Chondrocyte (in vitro differentiated cells): Measurements from ENCODE around the gene DBF4B. TPM values are rescaled to one million over a fixed set of nuclear protein-coding genes. Genes with fewer than 3 reads are reported as not detected.

Experiments used
- DNase-seq: peaks from one replicate; pipeline ENCODE4 v3.0.0; 2021; ENCODE audit warnings: mixed read lengths, low spot score
- H3K27ac Mint-ChIP-seq: one replicate; pipeline ENCODE4 v1.8.0; 2021; ENCODE audit warnings: mild to moderate bottlenecking, moderate library complexity, mixed read lengths; ENCODE audit not compliant: unreplicated experiment
- H3K27me3 Mint-ChIP-seq: 2 replicates; pipeline ENCODE4 v1.8.0; 2021; ENCODE audit warnings: low read depth, mixed read lengths
- H3K36me3 Mint-ChIP-seq: 2 replicates; pipeline ENCODE4 v1.8.0; 2021; ENCODE audit warnings: low read depth, mixed read lengths
- H3K4me1 Mint-ChIP-seq: 2 replicates; pipeline ENCODE4 v1.8.0; 2021; ENCODE audit warnings: low read depth, mild to moderate bottlenecking, mixed read lengths
- H3K4me3 Mint-ChIP-seq: one replicate; pipeline ENCODE4 v1.8.0; 2021; ENCODE audit warnings: mild to moderate bottlenecking, moderate library complexity, mixed read lengths; ENCODE audit not compliant: unreplicated experiment
- H3K9me3 Mint-ChIP-seq: 2 replicates; pipeline ENCODE4 v1.8.0; 2021; ENCODE audit warnings: low read depth, mixed read lengths
- total RNA-seq: library from RNA; stranded (reverse); gene quantifications from 3 replicates; pipeline ENCODE4 v1.2.1, GENCODE V29; 2021
- TF ChIP-seq, protein P1 (sequence below): fragments of 200-600 bp; sonication (generic); IDR thresholded peaks from 2 replicates; pipeline ENCODE4 v1.5.0; 2021; ENCODE audit warnings: antibody characterized with exemption, mild to moderate bottlenecking, moderate library complexity

DBF4B gene
- total RNA-seq, 1 donor from 2014 or later = 5.5 TPM

DNA sequence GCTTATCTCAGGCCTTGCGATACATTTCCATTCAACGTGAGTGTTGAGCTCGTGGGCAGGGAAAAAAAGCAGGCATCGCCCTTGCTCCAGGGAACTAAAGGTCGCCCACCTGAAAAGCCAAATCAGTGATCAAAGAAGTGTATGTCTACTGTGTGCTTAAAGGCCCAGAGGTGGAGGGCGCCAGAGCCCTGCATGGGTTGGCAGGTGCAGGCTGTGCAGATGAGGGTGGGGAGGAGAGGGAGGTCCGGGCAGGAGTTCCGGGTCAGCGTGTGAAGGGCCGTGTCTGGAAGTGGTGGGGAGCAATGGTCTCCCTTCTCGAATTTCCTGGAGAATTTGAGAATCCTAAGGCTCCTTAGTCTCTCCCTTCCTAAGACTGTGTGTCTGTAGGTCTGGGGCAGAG is 57.5 kb downstream of the DBF4B start:
- H3K9me3 Mint-ChIP-seq = no peaks in the 10 kb centered on the region
- H3K27me3 Mint-ChIP-seq = no peaks in the 10 kb centered on the region
- H3K4me1 Mint-ChIP-seq = no peaks in the 10 kb centered on the region
- H3K36me3 Mint-ChIP-seq = no peaks in the 10 kb centered on the region
- H3K4me3 Mint-ChIP-seq = no peak overlapping the region
- DNase-seq = peak; percentile 62
- no peak overlapping the region for H3K27ac Mint-ChIP-seq
- TF ChIP-seq, protein P1, sequence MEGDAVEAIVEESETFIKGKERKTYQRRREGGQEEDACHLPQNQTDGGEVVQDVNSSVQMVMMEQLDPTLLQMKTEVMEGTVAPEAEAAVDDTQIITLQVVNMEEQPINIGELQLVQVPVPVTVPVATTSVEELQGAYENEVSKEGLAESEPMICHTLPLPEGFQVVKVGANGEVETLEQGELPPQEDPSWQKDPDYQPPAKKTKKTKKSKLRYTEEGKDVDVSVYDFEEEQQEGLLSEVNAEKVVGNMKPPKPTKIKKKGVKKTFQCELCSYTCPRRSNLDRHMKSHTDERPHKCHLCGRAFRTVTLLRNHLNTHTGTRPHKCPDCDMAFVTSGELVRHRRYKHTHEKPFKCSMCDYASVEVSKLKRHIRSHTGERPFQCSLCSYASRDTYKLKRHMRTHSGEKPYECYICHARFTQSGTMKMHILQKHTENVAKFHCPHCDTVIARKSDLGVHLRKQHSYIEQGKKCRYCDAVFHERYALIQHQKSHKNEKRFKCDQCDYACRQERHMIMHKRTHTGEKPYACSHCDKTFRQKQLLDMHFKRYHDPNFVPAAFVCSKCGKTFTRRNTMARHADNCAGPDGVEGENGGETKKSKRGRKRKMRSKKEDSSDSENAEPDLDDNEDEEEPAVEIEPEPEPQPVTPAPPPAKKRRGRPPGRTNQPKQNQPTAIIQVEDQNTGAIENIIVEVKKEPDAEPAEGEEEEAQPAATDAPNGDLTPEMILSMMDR = no peak

GRCh38 chr17:44766409-44767038 is 58.1 kb downstream of the DBF4B start:
- TF ChIP-seq, protein P1 = no peak

DNA sequence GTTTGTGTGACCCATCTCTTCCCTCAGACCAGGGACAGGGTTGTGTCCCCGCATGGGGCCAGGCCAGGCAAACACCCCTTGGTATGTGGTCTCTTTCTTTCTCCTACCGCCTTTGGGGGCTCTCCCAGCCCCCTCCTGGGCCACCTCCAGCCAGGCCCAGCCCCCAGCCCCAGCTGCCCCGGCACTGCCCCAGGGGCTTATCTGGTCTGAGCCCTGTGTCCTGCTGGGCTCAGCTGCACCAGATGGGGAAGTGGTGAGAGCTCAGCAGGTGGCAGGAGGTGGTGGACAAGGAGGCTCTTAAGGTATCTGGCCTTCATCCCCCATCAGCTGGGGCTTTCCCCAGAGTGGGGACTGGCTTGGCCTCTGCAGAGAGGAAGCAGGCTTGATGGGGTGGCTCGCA is 59.0 kb downstream of the DBF4B start:
- DNase-seq = peak; percentile 56
- Mint-ChIP-seq H3K36me3 (no peaks in the 10 kb centered on the region), H3K27me3 (no peaks in the 10 kb centered on the region), H3K4me1 (no peaks in the 10 kb centered on the region), H3K27ac (no peak overlapping the region), H3K4me3 (no peak overlapping the region), H3K9me3 (no peaks in the 10 kb centered on the region)
- TF ChIP-seq, protein P1 = no peak

More at GRCh38 chr17:44766409-44767038, 58.1 kb downstream of the DBF4B start:
- Mint-ChIP-seq H3K27me3 (no peaks in the 10 kb centered on the region), H3K4me3 (no peak overlapping the region), H3K9me3 (no peaks in the 10 kb centered on the region), H3K27ac (no peak overlapping the region), H3K36me3 (no peaks in the 10 kb centered on the region), H3K4me1 (no peaks in the 10 kb centered on the region)
- peak; percentile 71 for DNase-seq

DNA sequence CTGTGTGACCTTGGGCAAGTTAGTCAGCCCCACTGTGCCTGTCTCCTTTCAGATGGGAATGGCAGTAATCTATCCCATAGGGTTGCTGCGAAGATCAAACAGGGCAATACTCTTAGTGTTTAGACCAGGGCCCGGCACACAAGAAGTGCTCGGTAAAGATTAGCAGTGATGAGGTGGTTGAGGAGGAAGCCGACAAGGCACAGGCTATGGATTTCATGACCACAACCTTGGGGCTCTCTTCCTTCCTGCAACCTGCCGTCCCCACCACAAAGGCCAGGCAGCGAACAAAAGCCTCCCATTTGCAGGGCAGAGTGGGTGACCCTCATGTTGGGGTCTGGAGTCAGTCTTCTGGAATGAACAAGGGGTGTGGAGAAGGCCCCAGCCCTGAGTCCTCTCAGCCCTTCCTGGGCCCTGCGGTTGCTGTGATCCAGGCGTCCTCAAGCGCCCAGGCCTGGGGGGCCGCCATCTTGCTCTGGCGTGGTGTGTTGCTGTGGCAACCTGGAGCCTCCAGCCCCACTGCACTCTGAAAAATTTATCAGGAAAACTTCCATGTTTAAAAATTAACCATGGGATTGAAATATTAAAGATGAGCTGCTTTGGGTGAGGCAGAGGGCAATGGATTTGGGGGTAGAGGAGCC is 60.2 kb downstream of the DBF4B start:
- TF ChIP-seq, protein P1 = no peak
- no peaks in the 10 kb centered on the region for H3K9me3 Mint-ChIP-seq
- H3K4me3 Mint-ChIP-seq = no peak overlapping the region
- H3K27me3 Mint-ChIP-seq = peaks cover 3% of the 10 kb centered on the region
- peak; percentile 66 for DNase-seq
- no peaks in the 10 kb centered on the region for H3K4me1 Mint-ChIP-seq
- no peaks in the 10 kb centered on the region for H3K36me3 Mint-ChIP-seq
- H3K27ac Mint-ChIP-seq = no peak overlapping the region

- no peak overlapping the region for H3K27ac Mint-ChIP-seq
- H3K4me3 Mint-ChIP-seq = no peak overlapping the region
- no peaks in the 10 kb centered on the region for H3K36me3 Mint-ChIP-seq
- TF ChIP-seq, protein P1 = no peak
- H3K9me3 Mint-ChIP-seq = no peaks in the 10 kb centered on the region
- no peaks in the 10 kb centered on the region for H3K4me1 Mint-ChIP-seq
- no peak for DNase-seq
- peaks cover 3% of the 10 kb centered on the region for H3K27me3 Mint-ChIP-seq
Measured at GRCh38 chr17:44769230-44769629, 60.8 kb downstream of the DBF4B start.
